Astrocyte (in vitro differentiated cells and primary cell): ENCODE data around the gene ERBIN. TPM values are rescaled to one million over a fixed set of nuclear protein-coding genes. Genes with fewer than 3 reads are reported as not detected.
A peak's percentile ranks its signal among the peaks of the same experiment; 100 is the strongest.
"Not testable (repeated sequence)": the region's sequence is repeated elsewhere in the genome, so short reads cannot be mapped to it uniquely, and the experiment has no call there.

Source experiments
- DNase-seq: peaks from one replicate; pipeline ENCODE4 v3.0.0-alpha.2; 2010; ENCODE audit warnings: low read depth
- FAIRE-seq: peaks from 2 replicates; lab custom pipeline; 2011; peaks lifted over from hg19 to GRCh38; lab: Jason Lieb, UNC
- H2AFZ ChIP-seq: 2 replicates; pipeline ENCODE4 v1.6.0; 2012; ENCODE audit warnings: low read depth, low read length, inconsistent platforms
- H3K27ac ChIP-seq: 2 replicates; pipeline ENCODE4 v1.5.1; 2011; ENCODE audit warnings: low read depth, low read length, inconsistent platforms
- H3K27me3 ChIP-seq: 2 replicates; pipeline ENCODE4 v1.6.0; 2011; ENCODE audit warnings: low read length, inconsistent platforms; ENCODE audit not compliant: insufficient read depth
- H3K36me3 ChIP-seq: 2 replicates; pipeline ENCODE4 v1.5.1; 2011; ENCODE audit warnings: low read length, inconsistent platforms; ENCODE audit not compliant: insufficient read depth
- H3K4me1 ChIP-seq: 2 replicates; pipeline ENCODE4 v1.5.1; 2011; ENCODE audit warnings: low read length, inconsistent platforms; ENCODE audit not compliant: insufficient read depth
- H3K4me2 ChIP-seq: 2 replicates; pipeline ENCODE4 v1.6.0; 2012; ENCODE audit warnings: low read length, inconsistent platforms
- H3K4me3 ChIP-seq: 2 replicates; pipeline ENCODE4 v1.5.1; 2011; ENCODE audit warnings: low read depth, mild to moderate bottlenecking, low read length, inconsistent platforms; ENCODE audit not compliant: insufficient read depth
- H3K79me2 ChIP-seq: 2 replicates; pipeline ENCODE4 v1.6.0; 2012; ENCODE audit warnings: mild to moderate bottlenecking, low read length, inconsistent platforms; ENCODE audit not compliant: insufficient read depth
- H3K9ac ChIP-seq: 2 replicates; pipeline ENCODE4 v1.6.0; 2012; ENCODE audit warnings: mild to moderate bottlenecking, low read length, inconsistent platforms
- H3K9me3 ChIP-seq: 2 replicates; pipeline ENCODE4 v1.5.1; 2012; ENCODE audit warnings: low read depth, mild to moderate bottlenecking, low read length, inconsistent platforms; ENCODE audit not compliant: insufficient read depth
- H4K20me1 ChIP-seq: 2 replicates; pipeline ENCODE4 v1.6.0; 2012; ENCODE audit warnings: low read length, inconsistent platforms; ENCODE audit not compliant: insufficient read depth
- H3K27ac Mint-ChIP-seq: one replicate; pipeline ENCODE4 v1.8.0; 2021; ENCODE audit warnings: mild to moderate bottlenecking, mixed read lengths; ENCODE audit not compliant: unreplicated experiment
- H3K27me3 Mint-ChIP-seq: one replicate; pipeline ENCODE4 v1.8.0; 2021; ENCODE audit warnings: low read depth, mixed read lengths; ENCODE audit not compliant: unreplicated experiment
- H3K36me3 Mint-ChIP-seq: one replicate; pipeline ENCODE4 v1.8.0; 2021; ENCODE audit warnings: low read depth, mixed read lengths; ENCODE audit not compliant: unreplicated experiment
- H3K4me1 Mint-ChIP-seq: one replicate; pipeline ENCODE4 v1.8.0; 2021; ENCODE audit warnings: low read depth, mixed read lengths; ENCODE audit not compliant: unreplicated experiment
- H3K4me3 Mint-ChIP-seq: one replicate; pipeline ENCODE4 v1.8.0; 2021; ENCODE audit warnings: mild to moderate bottlenecking, moderate library complexity, mixed read lengths; ENCODE audit not compliant: unreplicated experiment
- H3K9me3 Mint-ChIP-seq: one replicate; pipeline ENCODE4 v1.8.0; 2021; ENCODE audit warnings: mild to moderate bottlenecking, mixed read lengths; ENCODE audit not compliant: unreplicated experiment
- CTCF ChIP-seq: IDR thresholded peaks from 2 replicates; pipeline ENCODE4 v1.5.1; 2011; ENCODE audit warnings: low read depth, mild to moderate bottlenecking, inconsistent platforms, low read length, moderate library complexity; ENCODE audit not compliant: insufficient read depth
- EZH2 ChIP-seq: IDR thresholded peaks from 2 replicates; pipeline ENCODE4 v1.6.1; 2012; ENCODE audit warnings: mild to moderate bottlenecking, low read length, inconsistent platforms; ENCODE audit not compliant: insufficient read depth
- total RNA-seq: library from RNA; stranded (reverse); gene quantifications from 2 replicates; pipeline ENCODE4 v1.2.1, GENCODE V29; 2021

The ERBIN gene
- total RNA-seq, 1 donor from 2014 or later, result 83.4 TPM

GRCh38 chr5:65954200-65954599, 27.8 kb downstream of the ERBIN start:
- TF ChIP-seq EZH2, result no peak
- no peak for TF ChIP-seq CTCF
- Histone ChIP-seq H3K9me3 (no peaks in the 10 kb centered on the region), H3K36me3 (no peaks in the 10 kb centered on the region), H3K27ac (no peak overlapping the region), H3K4me1 (no peaks in the 10 kb centered on the region), H3K79me2 (peaks cover 90% of the 10 kb centered on the region), H3K4me3 (no peak overlapping the region), H3K4me2 (no peak overlapping the region), H3K9ac (no peak overlapping the region), H3K27me3 (no peaks in the 10 kb centered on the region), H2AFZ (no peak overlapping the region), H4K20me1 (peaks cover 83% of the 10 kb centered on the region)
- no peak overlapping the region for H3K27ac Mint-ChIP-seq
- no peaks in the 10 kb centered on the region for H3K27me3 Mint-ChIP-seq
- no peak for DNase-seq
- H3K36me3 Mint-ChIP-seq, result peaks cover 6% of the 10 kb centered on the region
- H3K4me3 Mint-ChIP-seq, result no peak overlapping the region
- peak; percentile 17 for FAIRE-seq
- H3K4me1 Mint-ChIP-seq, result peaks cover 11% of the 10 kb centered on the region
- no peaks in the 10 kb centered on the region for H3K9me3 Mint-ChIP-seq

DNA sequence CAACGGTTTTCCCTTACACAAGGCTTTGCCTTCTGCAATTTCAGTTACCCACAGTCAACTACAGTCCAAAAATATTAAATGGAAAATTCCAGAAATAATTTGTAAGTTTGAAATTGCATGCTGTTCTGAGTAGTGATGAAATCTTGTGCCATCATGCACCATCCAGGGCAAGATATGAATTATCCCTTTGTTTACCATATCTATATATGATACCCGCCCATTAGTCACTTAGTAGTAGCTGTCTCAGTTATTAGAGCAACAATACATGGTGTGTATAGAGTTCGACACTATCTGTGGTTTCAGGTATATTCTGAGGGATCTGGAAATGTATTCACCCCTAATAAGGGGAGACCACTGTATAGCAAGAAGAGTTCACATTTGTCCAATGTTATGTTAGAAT, 29.4 kb downstream of the ERBIN start:
- H3K9ac ChIP-seq, result no peak overlapping the region
- Mint-ChIP-seq H3K4me1 (peaks cover 11% of the 10 kb centered on the region), H3K36me3 (peaks cover 3% of the 10 kb centered on the region), H3K4me3 (no peak overlapping the region), H3K27ac (no peak overlapping the region), H3K27me3 (no peaks in the 10 kb centered on the region), H3K9me3 (no peaks in the 10 kb centered on the region)
- no peaks in the 10 kb centered on the region for H3K9me3 ChIP-seq
- H3K4me1 ChIP-seq, result no peaks in the 10 kb centered on the region
- no peak for FAIRE-seq
- DNase-seq, result no peak
- no peak overlapping the region for H3K4me2 ChIP-seq
- no peak overlapping the region for H3K4me3 ChIP-seq
- H3K79me2 ChIP-seq, result peaks cover 90% of the 10 kb centered on the region
- H3K36me3 ChIP-seq, result no peaks in the 10 kb centered on the region
- peaks cover 84% of the 10 kb centered on the region for H4K20me1 ChIP-seq
- no peaks in the 10 kb centered on the region for H3K27me3 ChIP-seq
- H2AFZ ChIP-seq, result no peak overlapping the region
- no peak for TF ChIP-seq CTCF
- TF ChIP-seq EZH2, result no peak
- no peak overlapping the region for H3K27ac ChIP-seq

DNA sequence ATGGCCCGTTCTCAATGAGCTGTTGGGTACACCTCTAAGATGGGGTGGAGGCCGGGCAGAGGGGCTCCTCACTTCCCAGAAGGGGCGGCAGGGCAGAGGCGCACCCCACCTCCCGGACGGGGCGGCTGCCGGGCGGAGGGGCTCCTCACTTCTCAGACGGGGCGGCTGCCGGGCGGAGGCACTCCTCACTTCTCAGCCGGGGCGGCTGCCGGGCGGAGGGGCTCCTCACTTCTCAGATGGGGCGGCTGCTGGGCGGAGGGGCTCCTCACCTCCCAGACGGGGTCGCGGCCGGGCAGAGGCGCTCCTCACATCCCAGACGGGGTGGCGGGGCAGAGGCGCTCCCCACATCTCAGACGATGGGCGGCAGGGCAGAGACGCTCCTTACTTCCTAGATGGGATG, 31.3 kb downstream of the ERBIN start:
- H3K4me1 ChIP-seq, result peaks cover 12% of the 10 kb centered on the region
- not testable (repeated sequence) for H3K36me3 Mint-ChIP-seq, H3K9ac ChIP-seq, H3K27me3 Mint-ChIP-seq, H3K27ac Mint-ChIP-seq, H2AFZ ChIP-seq, DNase-seq, H3K4me3 Mint-ChIP-seq, FAIRE-seq, H3K4me2 ChIP-seq, H3K4me3 ChIP-seq, H3K36me3 ChIP-seq, H3K27ac ChIP-seq, H3K27me3 ChIP-seq, H3K9me3 ChIP-seq, H3K9me3 Mint-ChIP-seq
- H3K4me1 Mint-ChIP-seq, result peaks cover 24% of the 10 kb centered on the region
- H4K20me1 ChIP-seq, result peaks cover 85% of the 10 kb centered on the region
- H3K79me2 ChIP-seq, result peaks cover 90% of the 10 kb centered on the region
